GM04503 (cell line): ENCODE results near the gene PKD1.
"Not testable (repeated sequence)": the region's sequence is repeated elsewhere in the genome, so short reads cannot be mapped to it uniquely, and the experiment has no call there.

Experiments
- DNase-seq: peaks from one replicate; pipeline ENCODE4 v3.0.0-alpha.2; 2012; ENCODE audit warnings: low read depth

The PKD1 gene

DNA sequence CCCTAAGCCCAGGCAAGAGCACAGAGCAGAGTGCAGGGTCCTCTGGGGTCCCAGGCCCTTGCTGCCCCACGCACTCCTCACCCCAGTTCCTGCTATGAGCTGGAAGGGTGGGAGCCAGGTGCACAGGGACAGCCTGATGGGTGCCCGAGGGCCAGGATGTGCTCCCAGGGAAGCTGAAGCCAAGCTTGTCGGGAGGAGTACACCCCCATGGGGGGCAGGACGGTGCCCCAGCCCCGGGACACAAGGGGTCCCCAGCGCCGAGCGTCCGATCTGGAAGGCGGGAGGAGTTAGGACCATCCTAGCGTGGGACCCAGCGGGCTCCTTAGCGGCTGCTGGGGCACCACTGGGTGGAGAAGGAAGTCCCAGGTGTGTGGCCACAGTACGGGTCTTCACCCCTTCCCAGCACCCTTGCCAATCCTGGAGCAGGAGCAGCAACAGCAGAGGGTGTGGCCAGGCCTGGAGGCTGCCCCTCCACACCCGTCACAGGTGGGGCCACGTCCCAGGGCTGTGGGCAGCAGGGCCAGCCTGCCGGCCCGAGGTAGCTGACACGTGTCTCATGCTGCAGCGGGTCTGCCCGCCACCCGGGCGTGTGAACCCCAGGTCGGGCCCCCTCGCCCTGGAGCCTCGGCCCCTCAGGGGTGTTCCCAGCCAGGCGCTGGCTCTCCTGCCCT is 11.9 kb downstream of the PKD1 start:
- DNase-seq, result not testable (repeated sequence)

DNA sequence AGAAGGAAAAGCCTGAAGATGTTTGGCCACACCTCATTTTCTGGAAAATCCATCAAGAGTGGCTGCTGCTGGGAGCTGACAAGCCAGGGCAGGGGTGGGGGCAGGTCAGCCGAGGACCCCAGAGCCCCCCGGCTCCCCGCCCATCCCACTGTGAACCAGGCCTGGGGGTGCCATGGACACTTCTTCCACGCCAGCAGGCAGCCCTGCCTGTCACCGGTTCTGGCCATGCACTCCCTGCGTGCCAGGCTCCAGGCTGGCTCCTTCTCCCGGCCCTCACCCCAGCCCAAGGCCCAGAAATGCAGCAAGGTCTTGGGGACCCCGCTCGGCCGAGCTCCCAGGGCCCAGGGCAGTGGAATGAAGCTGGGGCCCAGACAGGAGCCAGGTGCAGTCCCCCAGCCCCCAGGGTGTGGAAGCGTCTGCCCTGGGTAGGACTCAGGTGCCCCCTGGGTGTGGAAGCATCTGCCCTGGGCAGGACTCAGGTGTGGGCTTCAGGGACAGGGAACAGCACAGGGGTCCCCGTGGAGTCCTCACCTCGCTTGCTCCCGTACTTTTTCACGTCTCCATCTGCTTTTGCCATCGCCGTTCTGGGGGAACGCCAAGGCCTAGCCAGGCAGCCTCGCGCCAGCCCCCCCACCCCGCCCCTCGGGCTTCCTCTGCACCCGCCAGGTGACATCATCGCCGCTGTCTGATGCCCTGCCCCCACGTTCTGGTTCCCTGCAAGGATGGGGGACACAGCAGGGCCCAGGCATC is 12.6 kb downstream of the PKD1 start:
- not testable (repeated sequence) for DNase-seq

DNA sequence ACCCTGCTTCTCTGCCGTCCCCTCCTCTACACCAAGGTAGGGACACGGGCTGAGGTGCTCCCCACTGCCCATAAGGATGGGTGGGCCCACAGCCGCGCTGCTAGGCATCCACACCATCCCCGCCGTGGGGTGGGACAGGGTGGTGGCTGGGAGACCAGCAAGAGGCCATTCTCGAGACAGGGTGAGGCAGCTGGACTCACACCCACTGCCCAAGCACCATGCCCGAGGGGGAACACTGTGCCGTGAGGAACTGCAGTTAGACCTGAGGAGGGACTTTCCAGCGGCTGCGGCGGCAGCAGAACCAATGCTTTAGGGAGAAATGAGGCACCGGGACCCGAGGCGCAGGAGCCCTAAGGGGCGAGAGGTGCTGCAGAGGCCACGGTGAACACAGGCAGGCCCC is 13.3 kb downstream of the PKD1 start:
- DNase-seq, result no peak

GRCh38 chr16:2121853-2122252 is 13.8 kb downstream of the PKD1 start:
- DNase-seq, result no peak

- DNase-seq, result not testable (repeated sequence)
Observed at GRCh38 chr16:2121325-2121724, 14.4 kb downstream of the PKD1 start.

DNA sequence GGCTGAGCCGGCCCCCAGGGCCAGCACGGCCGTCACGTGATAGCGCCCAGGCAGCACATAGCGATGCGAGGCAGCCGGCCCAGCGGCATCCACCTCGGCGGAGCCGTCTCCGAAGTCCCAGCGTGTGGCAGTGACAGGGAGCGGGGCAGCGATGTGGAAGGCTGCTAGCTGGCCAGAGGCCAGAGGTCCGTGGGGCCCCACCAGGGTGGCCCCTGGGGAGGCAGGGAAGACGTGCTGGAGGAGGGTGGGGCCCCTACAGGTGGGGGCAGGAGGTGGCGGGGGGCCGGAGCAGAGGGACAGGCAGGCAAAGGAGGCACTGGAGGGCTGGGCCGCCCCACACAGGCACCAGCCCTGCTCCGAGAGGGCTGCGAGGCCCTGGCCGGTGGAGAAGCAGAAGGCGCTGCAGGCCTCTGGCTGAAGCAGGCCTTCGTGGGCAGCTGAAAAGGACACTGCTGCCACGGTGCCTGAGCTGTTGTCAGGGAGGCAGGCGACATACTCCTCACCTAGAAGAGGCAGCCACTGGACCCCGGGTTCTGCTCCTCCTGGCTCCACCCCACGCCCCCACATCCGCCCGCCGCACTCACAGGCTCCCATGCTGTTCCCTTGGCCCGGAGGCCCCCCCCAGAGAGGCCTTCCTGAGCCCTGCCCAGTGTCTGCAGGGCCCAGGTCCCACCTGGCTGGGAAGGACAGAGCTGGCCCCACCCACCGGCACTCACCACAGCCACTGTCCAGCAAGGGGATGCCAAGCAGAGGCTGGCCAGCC is 17.6 kb downstream of the PKD1 start:
- DNase-seq, result not testable (repeated sequence)

DNA sequence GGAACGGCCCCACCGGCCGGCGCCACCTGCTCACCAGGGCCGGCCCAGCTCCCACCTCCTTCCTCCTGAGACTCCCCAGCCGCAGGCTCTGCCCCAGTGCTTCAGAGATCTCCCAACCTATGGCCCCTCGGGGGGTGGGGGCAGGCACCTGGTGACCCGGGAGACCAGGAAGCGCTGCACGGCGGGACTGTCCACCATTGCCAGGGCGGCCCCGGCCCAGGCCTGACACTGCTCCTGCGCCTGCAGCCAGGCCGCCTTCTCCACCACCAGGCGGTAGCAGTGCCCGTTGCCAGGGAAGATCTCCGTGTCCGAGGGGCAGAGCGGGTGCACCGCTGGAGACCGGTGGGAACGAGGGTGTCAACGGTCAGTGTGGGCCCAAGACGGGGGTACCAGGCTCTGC is 18.4 kb downstream of the PKD1 start:
- DNase-seq, result not testable (repeated sequence)

- DNase-seq, result not testable (repeated sequence)
Observed at GRCh38 chr16:2116428-2116827, 19.3 kb downstream of the PKD1 start.

- no peak for DNase-seq
Observed at GRCh38 chr16:2115591-2115973, 20.1 kb downstream of the PKD1 start.

GRCh38 chr16:2114885-2115590 is 20.7 kb downstream of the PKD1 start:
- not testable (repeated sequence) for DNase-seq

DNA sequence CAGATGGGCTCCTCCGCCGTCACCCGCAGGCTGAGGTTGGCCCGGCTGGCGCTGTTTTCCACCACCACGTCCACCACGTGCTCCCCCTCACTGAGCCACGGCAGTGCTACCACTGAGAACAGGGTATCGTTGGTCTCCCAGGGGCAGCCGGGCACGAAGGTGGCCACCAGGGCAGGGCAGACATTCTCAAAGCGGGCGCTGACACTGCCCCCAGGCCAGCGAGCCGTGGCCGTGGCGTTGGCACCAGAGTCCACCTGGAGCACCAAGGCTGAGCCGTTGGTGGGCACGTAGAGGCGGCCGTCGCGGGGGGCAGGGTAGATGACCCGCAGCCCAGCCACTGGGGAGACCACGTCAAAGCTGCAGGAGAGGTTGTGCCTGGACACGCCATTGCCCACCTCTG is 21.5 kb downstream of the PKD1 start:
- not testable (repeated sequence) for DNase-seq

DNA sequence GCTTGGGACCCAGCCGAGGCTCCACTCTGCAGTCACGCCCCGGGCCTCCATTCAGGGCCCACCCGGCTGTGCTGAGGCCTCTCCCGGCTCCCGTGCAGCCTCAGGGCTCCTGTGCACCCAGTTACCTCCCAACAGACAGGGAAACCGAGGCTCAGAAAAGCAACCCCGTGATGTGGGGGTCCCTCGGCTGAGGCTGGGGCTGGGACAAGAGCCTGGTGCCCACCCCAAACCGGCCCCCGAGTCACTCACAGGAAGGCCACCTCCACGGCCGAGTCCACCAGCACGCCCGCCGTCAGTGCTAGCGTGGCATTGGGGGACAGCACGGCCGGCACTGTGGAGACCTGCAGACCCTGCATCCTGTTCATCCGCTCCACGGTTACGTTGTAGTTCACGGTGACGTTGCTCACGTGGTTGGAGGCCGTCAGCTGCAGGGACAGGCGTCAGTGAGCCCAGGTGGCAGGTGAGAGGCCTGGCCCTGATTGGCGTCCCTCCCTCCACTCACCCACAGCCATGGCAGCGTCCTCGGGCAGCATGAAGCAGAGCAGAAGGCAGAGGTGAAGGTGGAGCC is 23.1 kb downstream of the PKD1 start:
- not testable (repeated sequence) for DNase-seq

DNA sequence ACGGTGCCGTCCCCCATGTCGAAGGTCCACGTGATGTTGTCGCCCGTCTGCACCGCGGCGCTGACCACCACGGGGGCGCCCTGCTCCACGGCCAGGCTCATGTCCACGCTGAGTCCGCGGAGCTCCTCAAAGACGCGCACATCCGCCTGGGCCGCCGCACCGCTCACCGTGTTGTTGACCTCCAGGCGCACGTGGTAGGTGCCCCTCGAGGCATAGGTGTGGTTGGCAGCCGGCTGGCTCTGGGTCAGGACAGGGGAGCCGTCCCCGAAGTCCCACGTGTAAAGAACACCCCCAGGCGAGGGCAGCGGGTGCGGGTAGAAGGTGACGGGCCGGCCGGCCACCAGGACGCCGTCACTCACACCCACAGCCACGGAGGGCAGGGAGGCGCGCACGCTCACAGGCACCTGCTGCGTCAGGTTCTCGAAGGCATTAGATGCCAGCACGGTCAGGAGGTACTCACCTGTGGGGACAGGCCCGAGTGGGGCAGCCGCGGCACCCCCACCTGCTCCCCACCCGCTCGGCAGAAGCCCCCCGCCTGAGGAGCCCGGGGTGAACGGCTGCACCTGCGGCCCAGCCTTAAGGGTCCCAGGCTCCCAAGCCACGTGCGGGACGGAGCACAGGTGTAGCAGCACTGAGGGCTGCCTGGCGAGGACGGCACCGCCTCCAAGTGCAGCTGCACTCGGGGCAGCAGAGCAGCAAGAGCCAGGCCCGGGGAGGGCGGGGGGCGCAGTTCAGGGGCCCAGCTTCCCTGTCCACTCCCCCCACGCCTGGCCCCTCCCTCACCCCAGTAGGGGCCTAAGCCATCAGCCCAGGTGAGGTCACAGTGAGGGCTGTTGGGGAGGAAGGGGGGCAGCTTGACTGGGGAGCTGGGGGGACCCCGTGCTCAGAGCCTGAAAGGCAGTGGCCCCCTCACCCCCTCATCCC is 24.0 kb downstream of the PKD1 start:
- DNase-seq, result not testable (repeated sequence)

DNA sequence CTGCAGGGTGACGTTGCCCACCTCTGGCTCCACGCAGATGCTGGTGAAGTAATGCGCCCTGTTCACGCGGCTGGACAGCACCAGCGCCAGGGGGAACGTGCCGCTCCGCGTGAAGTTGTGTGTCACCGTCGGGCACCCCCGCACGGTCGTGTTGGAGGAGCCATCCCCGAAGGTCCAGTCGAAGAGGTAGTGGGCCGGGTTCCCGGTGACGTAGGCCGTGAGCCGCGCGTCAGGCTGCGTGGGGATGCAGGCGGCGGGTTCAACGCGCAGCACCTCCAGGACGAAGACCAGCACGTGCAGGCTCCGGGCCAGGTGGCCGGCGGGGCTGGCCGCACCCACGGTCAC is 24.7 kb downstream of the PKD1 start:
- not testable (repeated sequence) for DNase-seq

- DNase-seq, result not testable (repeated sequence)
Observed at GRCh38 chr16:2110332-2111008, 25.2 kb downstream of the PKD1 start.

GRCh38 chr16:2109872-2110271 is 25.8 kb downstream of the PKD1 start:
- not testable (repeated sequence) for DNase-seq

DNA sequence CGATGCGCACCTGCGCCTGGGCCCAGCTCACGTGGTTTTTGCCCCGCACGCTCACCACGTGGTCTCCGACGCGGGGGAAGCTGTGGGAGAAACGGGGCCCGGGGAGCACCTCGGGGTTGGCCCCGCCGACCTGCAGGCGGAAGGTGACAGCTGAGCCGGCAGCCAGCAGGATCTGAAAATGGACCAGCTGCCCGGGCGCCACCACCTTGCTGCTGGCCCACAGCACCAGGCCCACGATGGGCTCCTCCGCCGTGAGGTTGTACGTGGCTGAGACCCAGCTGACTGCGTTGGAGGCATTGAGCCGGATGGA is 26.5 kb downstream of the PKD1 start:
- not testable (repeated sequence) for DNase-seq

- not testable (repeated sequence) for DNase-seq
Observed at GRCh38 chr16:2108446-2109270, 27.0 kb downstream of the PKD1 start.

DNA sequence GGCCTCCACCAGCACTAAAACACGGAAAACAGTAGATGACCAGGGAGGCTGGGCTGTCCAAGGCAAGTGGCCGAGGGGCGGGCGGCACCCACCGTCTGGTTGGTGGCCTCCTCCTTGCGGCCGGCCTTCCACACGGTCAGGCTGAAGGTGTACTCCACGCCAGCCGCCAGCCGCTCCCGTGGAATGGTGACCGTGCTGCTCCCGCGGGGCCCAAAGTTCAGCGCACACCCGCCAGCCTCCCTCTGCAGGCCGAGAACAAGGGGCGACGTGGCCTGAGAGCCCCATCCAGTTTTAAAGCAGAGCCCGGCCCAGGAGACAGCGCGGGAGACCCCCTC is 27.9 kb downstream of the PKD1 start:
- not testable (repeated sequence) for DNase-seq
